ENCODE measurements around the gene IFNGR1. TPM values are rescaled to one million over a fixed set of nuclear protein-coding genes. Genes with fewer than 3 reads are reported as not detected.

IFNGR1 gene
- polyA plus RNA-seq (2012; ENCODE audit: insufficient read depth, insufficient read length, low read depth), result 50.2 TPM

DNA sequence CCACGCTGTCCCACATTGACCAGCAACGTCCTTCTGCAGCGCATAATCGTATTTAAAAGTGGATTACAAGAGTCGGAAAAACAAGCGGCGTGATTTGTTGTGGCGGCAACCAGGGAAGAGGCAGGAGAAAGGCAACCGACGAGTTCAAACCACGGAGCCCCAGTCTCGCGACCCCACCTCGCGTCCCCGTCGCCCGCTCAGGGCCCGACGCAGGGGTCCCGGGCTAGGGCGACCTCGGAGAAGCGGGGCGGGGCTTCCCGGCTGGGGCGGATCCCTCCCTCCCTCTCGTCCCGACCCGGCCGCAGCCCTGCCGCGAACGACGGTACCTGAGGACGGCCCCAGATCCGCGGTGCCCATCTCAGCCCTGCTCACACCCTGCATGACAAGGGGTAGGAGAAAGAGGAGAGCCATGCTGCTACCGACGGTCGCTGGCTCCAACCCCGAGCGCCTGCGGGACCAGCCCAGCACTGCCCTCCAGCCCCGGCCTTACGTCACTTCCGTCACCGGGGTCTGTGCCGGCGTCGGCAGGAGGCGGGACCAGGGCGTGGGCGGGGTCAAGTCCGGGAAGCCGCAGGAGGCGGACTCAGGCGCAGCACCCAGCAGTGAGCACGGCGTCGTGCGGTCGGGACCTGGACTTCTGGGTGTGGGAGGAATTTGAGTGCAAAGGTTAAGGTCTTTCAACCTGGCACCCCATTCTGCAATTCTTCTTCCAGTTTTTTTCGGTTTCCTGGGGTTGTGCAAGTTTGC lies at the start of gene IFNGR1:
IFNGR1 (minus strand) TSS at position 469 of the 747 bp plus-strand sequence; CDS start at position 411, 58 bp downstream.
- H3K4me1 ChIP-seq, result no peaks in the 10 kb centered on the region
- no peaks in the 10 kb centered on the region for H3K9me3 ChIP-seq
- H3K36me3 ChIP-seq, result peaks cover 4% of the 10 kb centered on the region; the same call in 1 of the 2 replicates
- DNase-seq, result peak; percentile 97
- H3K27me3 ChIP-seq, result no peaks in the 10 kb centered on the region
- TF ChIP-seq, protein P1, sequence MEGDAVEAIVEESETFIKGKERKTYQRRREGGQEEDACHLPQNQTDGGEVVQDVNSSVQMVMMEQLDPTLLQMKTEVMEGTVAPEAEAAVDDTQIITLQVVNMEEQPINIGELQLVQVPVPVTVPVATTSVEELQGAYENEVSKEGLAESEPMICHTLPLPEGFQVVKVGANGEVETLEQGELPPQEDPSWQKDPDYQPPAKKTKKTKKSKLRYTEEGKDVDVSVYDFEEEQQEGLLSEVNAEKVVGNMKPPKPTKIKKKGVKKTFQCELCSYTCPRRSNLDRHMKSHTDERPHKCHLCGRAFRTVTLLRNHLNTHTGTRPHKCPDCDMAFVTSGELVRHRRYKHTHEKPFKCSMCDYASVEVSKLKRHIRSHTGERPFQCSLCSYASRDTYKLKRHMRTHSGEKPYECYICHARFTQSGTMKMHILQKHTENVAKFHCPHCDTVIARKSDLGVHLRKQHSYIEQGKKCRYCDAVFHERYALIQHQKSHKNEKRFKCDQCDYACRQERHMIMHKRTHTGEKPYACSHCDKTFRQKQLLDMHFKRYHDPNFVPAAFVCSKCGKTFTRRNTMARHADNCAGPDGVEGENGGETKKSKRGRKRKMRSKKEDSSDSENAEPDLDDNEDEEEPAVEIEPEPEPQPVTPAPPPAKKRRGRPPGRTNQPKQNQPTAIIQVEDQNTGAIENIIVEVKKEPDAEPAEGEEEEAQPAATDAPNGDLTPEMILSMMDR (IDR thresholded peaks at IDR 0.05; ENCODE audit: low read depth, low read length), result no peak
- peak within 1 kb of the TSS; percentile 96 for H3K4me3 ChIP-seq (ENCODE audit: low read depth, low read length)

DNA sequence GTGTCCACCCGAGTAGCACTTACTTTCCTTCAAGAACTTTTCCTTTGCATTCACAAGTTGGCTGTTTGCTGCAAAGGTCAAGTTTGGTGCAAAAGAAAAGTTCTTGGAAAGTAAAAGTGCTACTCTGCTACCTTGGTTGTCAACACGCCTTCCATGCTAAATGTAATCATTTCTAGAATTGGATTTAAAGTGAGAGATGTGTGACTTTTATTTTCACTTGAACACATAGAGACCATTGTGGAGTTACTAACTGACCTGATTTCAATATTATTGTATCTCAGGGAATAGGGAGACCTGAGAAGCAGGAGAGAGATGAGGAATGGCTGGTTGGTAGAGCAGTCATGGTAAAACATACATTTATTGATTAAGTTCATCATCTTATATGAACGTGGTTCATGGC lies 49.7 kb upstream of the IFNGR1 start:
- Histone ChIP-seq H3K36me3 (no peaks in the 10 kb centered on the region), H3K4me1 (peaks cover 9% of the 10 kb centered on the region), H3K9me3 (no peaks in the 10 kb centered on the region), H3K4me3 (ENCODE audit: low read depth, low read length) (no peak overlapping the region), H3K27me3 (no peaks in the 10 kb centered on the region)
- DNase-seq, result no peak
- TF ChIP-seq, protein P1 (IDR thresholded peaks at IDR 0.05; ENCODE audit: low read depth, low read length), result no peak

DNA sequence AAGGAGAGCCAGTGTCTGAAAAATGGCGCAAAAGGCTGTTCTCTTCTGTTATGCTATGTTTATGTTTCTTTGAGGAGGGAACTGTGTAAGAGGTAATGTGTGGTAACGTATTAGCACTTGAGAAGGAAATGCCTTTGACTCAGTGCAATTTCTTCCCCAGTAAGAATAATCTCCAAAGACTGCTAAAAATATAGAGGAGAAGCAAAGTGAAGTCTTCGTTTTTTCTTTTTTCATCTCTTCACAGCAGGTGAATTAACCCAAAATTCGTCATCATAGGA lies 47.1 kb upstream of the IFNGR1 start:
- no peaks in the 10 kb centered on the region for H3K27me3 ChIP-seq
- no peak for DNase-seq
- TF ChIP-seq, protein P1 (IDR thresholded peaks at IDR 0.05; ENCODE audit: low read depth, low read length), result no peak
- H3K36me3 ChIP-seq, result no peaks in the 10 kb centered on the region
- H3K4me3 ChIP-seq (ENCODE audit: low read depth, low read length), result no peak overlapping the region
- H3K9me3 ChIP-seq, result no peaks in the 10 kb centered on the region
- H3K4me1 ChIP-seq, result peaks cover 9% of the 10 kb centered on the region

DNA sequence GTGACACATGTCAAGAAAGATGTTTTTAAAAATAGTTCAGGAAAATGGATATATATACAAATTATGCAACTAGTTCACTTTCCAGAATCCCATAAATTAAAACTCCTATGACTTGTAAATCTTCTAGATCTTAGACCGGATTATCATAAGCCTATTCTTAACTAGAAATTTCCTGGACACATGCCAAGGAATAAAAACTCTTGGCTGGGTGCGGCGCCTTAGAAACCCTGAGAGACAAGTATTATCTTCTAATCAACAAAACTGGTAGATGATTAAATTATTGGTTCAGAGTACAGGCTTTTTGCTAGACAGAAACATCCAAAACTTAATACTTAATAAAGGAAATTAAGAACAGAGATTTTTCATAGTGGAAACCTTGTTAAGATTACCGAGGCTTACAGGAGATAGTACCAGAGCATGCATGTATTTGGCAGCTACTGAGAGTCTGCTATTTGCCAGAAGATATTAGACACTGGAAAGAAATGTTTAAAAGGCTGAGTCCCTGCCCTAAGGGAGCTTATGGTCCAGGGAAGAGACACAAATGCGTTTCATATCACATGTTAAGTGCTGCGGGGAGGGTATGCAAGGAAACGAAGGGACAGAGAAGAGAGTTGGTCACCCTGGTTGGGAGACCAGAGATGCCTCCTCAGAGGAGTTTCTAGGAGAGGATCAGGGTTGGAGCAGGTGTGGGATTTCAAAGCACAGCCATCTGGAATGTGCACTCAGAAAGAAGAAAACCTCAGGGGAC lies 46.5 kb upstream of the IFNGR1 start:
- H3K9me3 ChIP-seq, result no peaks in the 10 kb centered on the region
- peak; percentile 16 for DNase-seq
- no peaks in the 10 kb centered on the region for H3K27me3 ChIP-seq
- H3K4me1 ChIP-seq, result peaks cover 9% of the 10 kb centered on the region
- no peak overlapping the region for H3K4me3 ChIP-seq (ENCODE audit: low read depth, low read length)
- H3K36me3 ChIP-seq, result no peaks in the 10 kb centered on the region
- TF ChIP-seq, protein P1 (IDR thresholded peaks at IDR 0.05; ENCODE audit: low read depth, low read length), result no peak

DNA sequence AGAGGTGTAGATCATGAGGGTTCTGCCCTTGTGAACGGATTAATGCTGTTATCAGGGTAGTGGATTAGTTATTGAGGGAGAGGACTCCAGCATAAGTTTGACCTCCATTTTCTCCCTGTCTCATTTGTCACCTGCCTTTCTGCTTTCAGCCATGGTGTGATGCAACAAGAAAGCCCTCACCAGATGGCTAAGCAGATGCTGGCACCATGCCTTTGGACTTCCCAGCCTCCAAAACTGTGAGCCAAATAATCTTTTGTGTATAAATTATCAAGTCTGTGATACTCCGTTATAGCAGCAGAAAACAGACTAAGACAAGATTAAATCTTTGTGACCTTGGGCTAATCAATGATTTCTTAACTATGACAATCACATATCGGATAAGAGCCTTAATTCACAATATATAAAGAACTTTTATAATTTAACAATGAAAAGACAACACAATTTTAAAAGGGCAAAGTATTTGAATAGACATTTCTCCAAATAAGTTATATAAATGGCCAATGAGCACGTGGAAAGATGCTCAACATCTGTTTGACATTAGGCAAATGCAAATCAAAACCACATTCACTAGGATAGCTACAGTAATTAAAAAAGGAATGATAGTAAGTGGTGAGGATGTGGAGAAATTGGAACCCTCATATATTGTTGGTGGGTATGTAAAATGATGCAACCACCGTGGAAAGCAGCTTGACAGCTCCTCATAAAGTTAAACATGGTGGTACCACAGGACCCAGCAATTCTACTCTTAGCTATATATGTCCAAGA lies 45.3 kb upstream of the IFNGR1 start:
- Histone ChIP-seq H3K4me1 (peaks cover 9% of the 10 kb centered on the region), H3K36me3 (no peaks in the 10 kb centered on the region), H3K27me3 (no peaks in the 10 kb centered on the region), H3K4me3 (ENCODE audit: low read depth, low read length) (no peak overlapping the region), H3K9me3 (no peaks in the 10 kb centered on the region)
- DNase-seq, result peak; percentile 60
- TF ChIP-seq, protein P1 (IDR thresholded peaks at IDR 0.05; ENCODE audit: low read depth, low read length), result no peak
